Endothelial cell of umbilical vein (primary cell): Measurements from ENCODE around the gene ATP8B3. TPM values are rescaled to one million over a fixed set of nuclear protein-coding genes. Genes with fewer than 3 reads are reported as not detected.

Experiments used
- BruUV-seq: library from RNA; stranded (reverse); fragments of 400-500 nt; replicated peaks from 2 replicates; lab custom pipeline; 2021; lab: Mats Ljungman, UMichigan
- CTCF ChIA-PET: fragments of 300-600, 350-600 bp; sonication (Branson Sonifier 250); formaldehyde crosslinking; loops from one replicate; lab custom pipeline; 2021; ENCODE audit warnings: antibody characterized with exemption, inconsistent platforms; lab: Charles Lee
- POLR2A ChIA-PET: fragments of 300-600, 350-600 bp; sonication (Branson Sonifier 250); formaldehyde crosslinking; loops from one replicate; lab custom pipeline; 2021; ENCODE audit warnings: antibody characterized with exemption, inconsistent platforms; lab: Charles Lee
- DNase-seq: peaks from one replicate; pipeline ENCODE4 v3.0.0-alpha.2; 2011; ENCODE audit warnings: low read depth, low spot score
- FAIRE-seq: peaks from 2 replicates; lab custom pipeline; 2011; peaks lifted over from hg19 to GRCh38; lab: Jason Lieb, UNC
- H2AFZ ChIP-seq: 2 replicates; pipeline ENCODE4 v1.6.0; 2012; ENCODE audit warnings: low read depth, low read length, control low read depth, inconsistent platforms
- H3K27ac ChIP-seq: 2 replicates; pipeline ENCODE4 v1.5.1; 2011; ENCODE audit warnings: low read depth, mild to moderate bottlenecking, control low read depth, low read length, moderate library complexity; ENCODE audit not compliant: insufficient read depth
- H3K27me3 ChIP-seq, 2 experiments: 2 replicates each; pipeline versions ENCODE4 v1.6.0 to v1.6.1; 2011; ENCODE audit warnings: low read length in 2 of 2, mixed read lengths in 1 of 2; ENCODE audit not compliant: control insufficient read depth in 2 of 2, insufficient read depth in 2 of 2
- H3K36me3 ChIP-seq, 2 experiments: 2 replicates in 1 of 2; 3 replicates in 1 of 2; pipeline ENCODE4 v1.5.1; 2011; ENCODE audit warnings: low read length in 2 of 2, mild to moderate bottlenecking in 1 of 2, moderate library complexity in 1 of 2; ENCODE audit not compliant: control insufficient read depth in 2 of 2, insufficient read depth in 2 of 2; ENCODE audit errors: extremely low read depth in 1 of 2
- H3K4me1 ChIP-seq: 3 replicates; pipeline ENCODE4 v1.5.1; 2011; ENCODE audit warnings: mild to moderate bottlenecking, low read length; ENCODE audit not compliant: control insufficient read depth, insufficient read depth; ENCODE audit errors: extremely low read depth
- H3K4me2 ChIP-seq: 2 replicates; pipeline ENCODE4 v1.6.1; 2011; ENCODE audit warnings: low read length, control low read depth, mixed read lengths; ENCODE audit not compliant: insufficient read depth
- H3K4me3 ChIP-seq, 3 experiments: fragments of 200-600 bp in 1 of 3; sonication (generic), shearing (Covaris generic) in 1 of 3; replicated peaks in 1 of 3; 2 replicates each; pipeline ENCODE4 v1.5.1; 2011 to 2016; ENCODE audit warnings: control low read depth in 3 of 3, low read length in 3 of 3, mild to moderate bottlenecking in 2 of 3, inconsistent platforms in 1 of 3, low read depth in 1 of 3, moderate library complexity in 1 of 3; ENCODE audit not compliant: insufficient read depth in 1 of 3
- H3K79me2 ChIP-seq: 2 replicates; pipeline ENCODE4 v1.6.0; 2012; ENCODE audit warnings: low read length, inconsistent platforms; ENCODE audit not compliant: control insufficient read depth, insufficient read depth
- H3K9ac ChIP-seq: replicated peaks from 2 replicates; pipeline ENCODE3; 2011; ENCODE audit warnings: low read length, control low read depth; ENCODE audit not compliant: insufficient read depth; ENCODE audit errors: extremely low read depth
- H3K9me1 ChIP-seq: replicated peaks from 3 replicates; pipeline ENCODE4 v1.6.0; 2011; ENCODE audit warnings: mild to moderate bottlenecking, low read length; ENCODE audit not compliant: control insufficient read depth, insufficient read depth; ENCODE audit errors: extremely low read depth
- H3K9me3 ChIP-seq: replicated peaks from 2 replicates; pipeline ENCODE4 v1.5.1; 2012; ENCODE audit warnings: low read length, inconsistent platforms; ENCODE audit not compliant: control insufficient read depth, insufficient read depth
- H4K20me1 ChIP-seq: replicated peaks from 2 replicates; pipeline ENCODE3; 2011; ENCODE audit warnings: mild to moderate bottlenecking, low read length; ENCODE audit not compliant: control insufficient read depth, insufficient read depth; ENCODE audit errors: extremely low read depth
- EZH2 ChIP-seq: IDR thresholded peaks from 2 replicates; pipeline ENCODE4 v1.6.1; 2012; ENCODE audit warnings: borderline replicate concordance, low read depth, mild to moderate bottlenecking, moderate library complexity, low read length, inconsistent platforms; ENCODE audit not compliant: severe bottlenecking
- FOS ChIP-seq: IDR thresholded peaks from 2 replicates; pipeline ENCODE4 v1.6.1; 2011; ENCODE audit warnings: mild to moderate bottlenecking, low read length, moderate library complexity, borderline replicate concordance; ENCODE audit not compliant: insufficient read depth
- GATA2 ChIP-seq: IDR thresholded peaks from 2 replicates; pipeline ENCODE4 v1.7.0; 2011; ENCODE audit warnings: low read depth, mild to moderate bottlenecking, moderate library complexity, mixed read lengths, low read length; ENCODE audit not compliant: insufficient read length, insufficient read depth
- JUN ChIP-seq: IDR thresholded peaks from 2 replicates; pipeline ENCODE4 v1.6.1; 2011; ENCODE audit warnings: borderline replicate concordance, low read depth; ENCODE audit not compliant: insufficient read length, insufficient read depth
- MYC ChIP-seq: IDR thresholded peaks from one replicate; pipeline ENCODE4 v1.6.1; 2011; ENCODE audit warnings: mild to moderate bottlenecking, low read depth, low read length
- dilution Hi-C: fragments of 300-500 bp; cut with MboI; formaldehyde crosslinking; loops from one replicate; pipeline ENCODE4 v1.15.0; 2019; ENCODE audit warnings: low sequenced_read_pairs; ENCODE audit not compliant: extremely low pct_ligation_motif_present
- intact Hi-C: fragments of 100-400 bp; cut with micrococcal nuclease; formaldehyde crosslinking; loops from one replicate; pipeline ENCODE4 v1.10.0; 2022
- polyA plus RNA-seq, 4 experiments: library from polyadenylated mRNA; depleted of rRNA in 3 of 4; stranded (reverse) in 3 of 4; unstranded in 1 of 4; fragments of >200 nt; gene quantifications; 2 replicates each; pipeline versions ENCODE4 v1.2.1 to v1.2.3, GENCODE V29; 2011 to 2012; ENCODE audit warnings: missing spikeins in 1 of 4
- total RNA-seq: library from RNA; stranded (reverse); gene quantifications from 2 replicates; pipeline ENCODE4 v1.2.3, GENCODE V29; 2021
- TF ChIP-seq, protein P1 (sequence below), 2 donors: IDR thresholded peaks; 1 replicate in 1 of 2; 2 replicates in 1 of 2; pipeline ENCODE4 v1.5.1; 2011; ENCODE audit warnings: low read length in 2 of 2, mild to moderate bottlenecking in 2 of 2, moderate library complexity in 2 of 2, control low read depth in 1 of 2, inconsistent platforms in 1 of 2, low read depth in 1 of 2; ENCODE audit not compliant: insufficient read depth in 1 of 2; ENCODE audit errors: extremely low read depth in 1 of 2

ATP8B3 gene
- total and polyA plus RNA-seq, 2 donors (not counting 3 experiments of a cell fraction or from before 2014, with no cell fraction given), result 1.1 to 7.3 TPM

DNA sequence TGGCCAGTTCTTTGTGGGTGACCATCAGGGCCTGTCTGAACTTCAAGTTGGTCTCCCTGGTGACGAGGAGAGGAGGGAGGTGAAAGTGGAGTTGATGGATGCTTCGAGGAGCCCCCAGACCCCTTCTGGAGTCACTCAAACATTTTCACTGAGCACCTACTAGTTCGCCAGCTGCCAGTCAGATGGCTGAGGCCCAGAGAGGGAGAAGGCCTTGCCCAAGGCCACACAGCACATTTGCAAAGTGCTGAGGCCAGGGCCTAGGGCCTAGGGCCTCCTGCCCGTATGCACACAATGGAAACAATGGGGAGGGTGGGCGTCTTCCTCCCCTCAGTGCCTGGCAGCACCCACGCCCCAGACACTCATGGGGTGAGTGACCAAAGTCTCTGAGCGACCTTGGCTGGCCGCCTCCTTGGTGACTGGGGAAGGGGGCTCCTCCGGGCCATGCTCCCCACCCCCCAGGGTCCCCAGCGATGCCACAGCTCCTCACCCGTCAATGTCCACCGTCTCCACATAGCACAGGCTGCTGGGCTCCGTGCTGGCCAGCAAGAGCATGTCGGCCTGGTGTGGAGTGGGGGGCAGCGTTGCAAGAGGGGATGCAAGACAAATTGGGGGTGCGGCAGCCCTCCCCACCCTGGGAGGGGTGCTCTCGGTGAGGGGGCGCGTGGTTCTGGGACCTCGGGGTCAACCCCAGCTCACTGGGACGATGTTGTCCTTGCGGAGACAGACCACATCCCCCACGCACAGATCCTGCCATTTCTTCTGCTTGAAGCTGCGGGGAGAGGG is 6.5 kb downstream of the ATP8B3 start:
- DNase-seq, result no peak
- FAIRE-seq, result no peak
- no peaks in the 10 kb centered on the region for H3K79me2 ChIP-seq
- no peaks in the 10 kb centered on the region for H3K27me3 ChIP-seq
- POLR2A ChIA-PET, result no interaction called here
- no peak overlapping the region for H3K9ac ChIP-seq
- H3K4me2 ChIP-seq, result no peak overlapping the region
- CTCF ChIA-PET, result interaction anchor here (1.2 to 1.7 kb wide), 4 partner anchors 11 to 133 kb away, joined by 3 to 4 read pairs (median 3); no protein-coding TSS in a partner anchor
- no peaks in the 10 kb centered on the region for H3K36me3 ChIP-seq
- no peak overlapping the region for H3K4me3 ChIP-seq
- dilution Hi-C loops, result no loop called here
- BruUV-seq, result no TSS peak
- no peak overlapping the region for H3K27ac ChIP-seq
- no peaks in the 10 kb centered on the region for H3K9me1 ChIP-seq
- H3K9me3 ChIP-seq, result no peaks in the 10 kb centered on the region
- intact Hi-C loops, result no loop called here
- TF ChIP-seq GATA2, result no peak
- H3K4me1 ChIP-seq, result no peaks in the 10 kb centered on the region
- H2AFZ ChIP-seq, result no peak overlapping the region
- no peaks in the 10 kb centered on the region for H4K20me1 ChIP-seq

DNA sequence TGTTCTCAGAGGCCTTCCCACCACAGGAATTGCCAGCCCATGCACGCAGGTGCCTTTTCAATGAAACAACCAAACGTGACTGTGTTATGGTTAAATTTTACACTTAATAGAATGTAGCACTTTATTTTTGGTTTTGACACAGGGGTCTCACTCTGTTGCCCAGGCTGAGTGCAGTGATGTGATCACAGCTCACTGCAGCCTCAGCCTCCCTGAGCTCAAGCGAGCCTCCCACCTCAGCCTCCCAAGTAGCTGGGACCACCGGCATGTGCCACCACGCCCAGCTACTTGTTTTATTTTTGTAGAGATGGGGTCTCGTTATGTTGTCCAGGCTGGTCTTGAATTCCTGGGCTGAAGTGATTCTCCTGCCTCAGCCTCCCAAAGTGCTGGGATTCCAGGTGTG is 7.2 kb downstream of the ATP8B3 start:
- H3K27ac ChIP-seq, result no peak overlapping the region
- H3K4me1 ChIP-seq, result no peaks in the 10 kb centered on the region
- dilution Hi-C loops (no loop called here), intact Hi-C loops (no loop called here)
- no peak for DNase-seq
- no peak overlapping the region for H3K4me2 ChIP-seq
- H3K4me3 ChIP-seq, result no peak overlapping the region
- H4K20me1 ChIP-seq, result no peaks in the 10 kb centered on the region
- TF ChIP-seq EZH2 (no peak), MYC (no peak), FOS (no peak), JUN (no peak), GATA2 (no peak)
- TF ChIP-seq, protein P1, sequence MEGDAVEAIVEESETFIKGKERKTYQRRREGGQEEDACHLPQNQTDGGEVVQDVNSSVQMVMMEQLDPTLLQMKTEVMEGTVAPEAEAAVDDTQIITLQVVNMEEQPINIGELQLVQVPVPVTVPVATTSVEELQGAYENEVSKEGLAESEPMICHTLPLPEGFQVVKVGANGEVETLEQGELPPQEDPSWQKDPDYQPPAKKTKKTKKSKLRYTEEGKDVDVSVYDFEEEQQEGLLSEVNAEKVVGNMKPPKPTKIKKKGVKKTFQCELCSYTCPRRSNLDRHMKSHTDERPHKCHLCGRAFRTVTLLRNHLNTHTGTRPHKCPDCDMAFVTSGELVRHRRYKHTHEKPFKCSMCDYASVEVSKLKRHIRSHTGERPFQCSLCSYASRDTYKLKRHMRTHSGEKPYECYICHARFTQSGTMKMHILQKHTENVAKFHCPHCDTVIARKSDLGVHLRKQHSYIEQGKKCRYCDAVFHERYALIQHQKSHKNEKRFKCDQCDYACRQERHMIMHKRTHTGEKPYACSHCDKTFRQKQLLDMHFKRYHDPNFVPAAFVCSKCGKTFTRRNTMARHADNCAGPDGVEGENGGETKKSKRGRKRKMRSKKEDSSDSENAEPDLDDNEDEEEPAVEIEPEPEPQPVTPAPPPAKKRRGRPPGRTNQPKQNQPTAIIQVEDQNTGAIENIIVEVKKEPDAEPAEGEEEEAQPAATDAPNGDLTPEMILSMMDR (IDR thresholded peaks at IDR 0.05; ENCODE audit: extremely low read depth in 1 of 2, insufficient read depth in 1 of 2, low read depth in 1 of 2, low read length in 2 of 2), result no peak
- no peaks in the 10 kb centered on the region for H3K9me1 ChIP-seq
- H3K27me3 ChIP-seq, result no peaks in the 10 kb centered on the region
- H3K9me3 ChIP-seq, result no peaks in the 10 kb centered on the region
- no peaks in the 10 kb centered on the region for H3K36me3 ChIP-seq
- ChIA-PET CTCF (no interaction called here), POLR2A (no interaction called here)
- H3K9ac ChIP-seq, result no peak overlapping the region
- no peaks in the 10 kb centered on the region for H3K79me2 ChIP-seq
- FAIRE-seq, result peak; percentile 47
- no TSS peak for BruUV-seq
- no peak overlapping the region for H2AFZ ChIP-seq
